Suppressor macrophage (primary cell): ENCODE results near the gene FAM171A2.
"Not testable (repeated sequence)": the region's sequence is repeated elsewhere in the genome, so short reads cannot be mapped to it uniquely, and the experiment has no call there.

Source experiments
- DNase-seq, 4 experiments: peaks; one replicate each; pipeline ENCODE4 v3.0.0-alpha.2; 2020 to 2022
- total RNA-seq, 17 experiments: gene quantifications; one replicate each; lab custom pipeline; 2026; ENCODE audit warnings: mixed read lengths in 6 of 17, inconsistent platforms in 3 of 17; lab: John Stamatoyannopoulos, UW

The FAM171A2 gene
- total RNA-seq, result 0 to 0.99 (median 0.13) reads per million in 17 experiments

DNA sequence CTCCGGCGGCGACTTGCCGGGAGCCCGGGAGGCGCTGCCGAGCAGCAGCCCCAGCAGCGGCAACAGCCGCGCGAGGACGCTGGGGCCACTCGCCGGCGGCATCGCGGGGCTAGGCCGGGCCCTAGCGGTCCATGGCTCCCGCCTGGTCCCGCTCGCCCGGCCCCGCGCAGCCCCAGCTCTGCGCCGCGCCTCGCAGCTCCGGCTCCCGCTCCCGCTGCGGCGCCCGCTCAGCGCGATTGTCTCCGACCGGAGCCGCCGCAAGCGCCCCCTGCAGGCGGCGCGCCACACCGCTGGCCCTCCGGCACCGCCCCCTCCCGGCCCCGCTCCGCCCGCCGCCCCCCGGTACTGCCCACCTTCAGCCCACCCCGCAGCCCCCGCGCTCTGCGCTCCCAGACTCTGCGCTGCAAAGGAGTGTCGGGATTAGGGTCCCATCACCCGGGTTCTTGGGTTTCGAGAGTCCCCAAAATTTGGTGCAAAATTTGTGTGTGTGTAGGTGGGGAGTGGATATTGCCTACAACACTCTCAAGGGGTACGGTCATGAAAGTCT is at the start of gene FAM171A2:
Gene FAM171A2, minus strand, starts transcription at position 241 of the 547 bp plus-strand sequence. Its CDS starts 139 bp downstream, at position 102.
- peak; percentile 70 to 92 (median 84) for DNase-seq

DNA sequence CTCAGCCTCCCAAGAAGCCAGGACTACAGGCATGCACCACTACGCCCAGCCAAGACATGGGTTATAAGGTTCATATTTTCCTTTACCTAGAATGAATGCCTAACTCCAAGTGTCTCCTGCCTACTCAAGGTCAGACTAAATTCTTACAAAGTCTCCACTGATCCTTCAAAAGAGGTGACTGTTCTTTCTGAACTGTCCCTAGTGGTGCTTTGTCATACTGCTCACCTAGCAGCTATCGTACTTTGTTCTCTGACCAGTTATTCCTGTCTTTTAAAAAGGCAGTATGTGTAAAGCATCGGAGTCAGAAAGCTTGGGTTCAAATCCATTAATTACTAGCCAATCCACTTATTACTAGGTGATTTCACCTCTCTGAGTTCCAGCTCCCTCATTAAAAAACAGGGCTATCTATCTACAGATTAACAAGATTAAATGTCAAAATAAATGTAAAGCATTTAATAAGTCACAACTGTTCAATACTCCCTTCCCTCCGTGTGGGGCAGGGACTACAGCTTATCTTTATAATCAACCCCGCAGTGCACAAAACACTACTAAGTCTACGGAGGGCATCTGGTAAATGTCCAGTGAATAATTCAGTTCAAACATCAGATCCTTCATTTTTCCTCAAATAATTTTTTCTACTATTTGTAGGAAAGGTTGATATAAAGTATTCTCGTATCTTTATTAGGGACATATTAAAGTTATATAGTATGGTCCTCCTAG is 45.8 kb upstream of the FAM171A2 start:
- no peak for DNase-seq

DNA sequence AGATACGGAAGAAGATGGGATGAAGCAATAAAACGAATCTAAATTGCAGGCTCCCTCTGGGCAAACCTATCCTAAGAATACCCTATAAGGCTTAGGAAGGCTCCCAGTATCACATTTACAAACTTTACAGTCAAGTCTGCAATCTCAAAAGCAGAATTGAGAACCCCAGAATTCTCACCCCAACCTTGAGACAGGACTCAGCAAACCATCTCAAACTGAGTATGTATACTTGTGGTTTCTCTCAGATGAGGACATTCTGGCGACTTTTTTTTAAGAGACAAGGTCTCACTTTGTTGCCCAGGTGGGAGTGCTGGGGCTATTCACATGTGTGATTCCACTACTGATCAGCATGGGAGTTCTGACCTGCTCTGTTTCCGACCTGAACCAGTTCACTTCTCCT is 45.1 kb upstream of the FAM171A2 start:
- DNase-seq, result no peak

DNA sequence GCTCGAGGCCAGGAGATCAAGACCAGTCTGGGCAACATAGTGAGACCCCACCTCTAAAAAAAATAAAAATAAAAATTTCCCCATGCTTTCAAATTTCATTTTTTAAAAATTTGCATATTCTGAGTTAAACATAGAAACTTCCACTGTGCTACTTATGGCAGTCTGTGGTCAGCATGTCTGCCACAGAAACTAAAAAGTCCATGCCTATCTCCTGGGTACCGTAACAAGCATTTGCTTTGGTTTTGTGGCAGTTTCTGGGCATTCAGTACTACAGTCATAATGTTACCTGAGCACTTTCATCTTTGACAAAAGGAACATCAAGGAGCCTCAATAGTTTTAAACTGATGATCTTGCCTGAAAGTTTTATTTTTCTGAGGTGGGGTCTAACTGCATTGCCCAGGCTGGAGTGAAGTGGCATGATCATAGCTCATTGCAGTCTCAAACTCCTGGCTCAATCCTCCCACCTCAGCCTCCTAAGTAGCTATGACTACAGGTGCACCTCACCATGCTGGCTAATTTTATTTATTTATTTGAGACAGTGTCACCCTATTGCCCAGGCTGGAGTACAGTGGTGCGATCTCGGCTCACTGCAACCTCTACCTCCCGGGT is 39.0 kb upstream of the FAM171A2 start:
- DNase-seq, result no peak

GRCh38 chr17:44400226-44400847 is 36.7 kb upstream of the FAM171A2 start:
- DNase-seq, result peak in 3 of 4 experiments; percentile 21 to 37 (median 33)

DNA sequence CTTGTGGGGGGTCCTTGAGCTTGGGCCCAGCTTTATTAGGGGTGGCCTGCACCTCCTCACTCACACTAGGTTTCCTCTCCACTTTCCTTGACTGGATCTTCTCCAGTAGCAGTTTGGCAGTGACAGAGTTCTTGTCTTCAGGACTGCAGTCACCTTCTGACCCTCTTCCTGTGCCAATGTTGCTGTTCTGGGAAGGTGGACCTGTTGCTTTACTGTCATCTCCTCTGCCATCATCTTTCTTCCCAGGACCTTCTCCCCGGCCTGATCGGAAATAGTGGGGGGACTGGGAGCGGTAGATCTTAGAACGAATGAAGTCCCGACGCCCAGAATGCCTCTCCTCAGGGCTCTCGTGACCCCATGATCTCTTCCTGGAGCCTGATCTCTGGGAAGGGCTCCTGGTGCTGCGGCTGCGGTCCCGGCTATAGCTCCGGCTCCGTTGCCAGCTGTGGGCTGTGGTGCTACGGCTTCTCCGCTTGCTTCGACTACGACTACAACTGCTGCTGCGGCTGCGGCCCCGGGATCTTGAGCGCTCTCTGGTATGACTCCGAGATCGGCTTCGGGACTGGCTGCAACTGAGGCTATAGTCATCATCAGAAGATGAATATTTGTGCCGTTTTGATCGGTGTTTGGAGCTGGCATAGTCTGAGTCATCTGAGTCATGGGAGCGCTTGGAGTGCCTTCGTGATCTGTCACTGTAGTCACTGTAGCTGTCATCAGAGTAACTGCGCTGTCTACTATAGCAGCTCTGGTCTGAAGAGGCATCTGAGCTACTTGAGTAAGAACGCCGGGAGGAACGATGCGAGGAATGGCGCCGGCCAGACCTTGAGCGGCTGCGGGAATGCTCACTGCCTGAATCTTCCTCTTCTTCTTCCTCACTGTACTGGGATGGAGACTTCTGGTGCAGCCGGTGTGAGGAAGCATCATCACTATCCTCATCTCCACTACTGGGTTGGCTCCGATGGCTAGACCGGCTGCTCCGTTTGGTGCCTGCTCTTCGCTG is 35.3 kb upstream of the FAM171A2 start:
- no peak for DNase-seq

DNA sequence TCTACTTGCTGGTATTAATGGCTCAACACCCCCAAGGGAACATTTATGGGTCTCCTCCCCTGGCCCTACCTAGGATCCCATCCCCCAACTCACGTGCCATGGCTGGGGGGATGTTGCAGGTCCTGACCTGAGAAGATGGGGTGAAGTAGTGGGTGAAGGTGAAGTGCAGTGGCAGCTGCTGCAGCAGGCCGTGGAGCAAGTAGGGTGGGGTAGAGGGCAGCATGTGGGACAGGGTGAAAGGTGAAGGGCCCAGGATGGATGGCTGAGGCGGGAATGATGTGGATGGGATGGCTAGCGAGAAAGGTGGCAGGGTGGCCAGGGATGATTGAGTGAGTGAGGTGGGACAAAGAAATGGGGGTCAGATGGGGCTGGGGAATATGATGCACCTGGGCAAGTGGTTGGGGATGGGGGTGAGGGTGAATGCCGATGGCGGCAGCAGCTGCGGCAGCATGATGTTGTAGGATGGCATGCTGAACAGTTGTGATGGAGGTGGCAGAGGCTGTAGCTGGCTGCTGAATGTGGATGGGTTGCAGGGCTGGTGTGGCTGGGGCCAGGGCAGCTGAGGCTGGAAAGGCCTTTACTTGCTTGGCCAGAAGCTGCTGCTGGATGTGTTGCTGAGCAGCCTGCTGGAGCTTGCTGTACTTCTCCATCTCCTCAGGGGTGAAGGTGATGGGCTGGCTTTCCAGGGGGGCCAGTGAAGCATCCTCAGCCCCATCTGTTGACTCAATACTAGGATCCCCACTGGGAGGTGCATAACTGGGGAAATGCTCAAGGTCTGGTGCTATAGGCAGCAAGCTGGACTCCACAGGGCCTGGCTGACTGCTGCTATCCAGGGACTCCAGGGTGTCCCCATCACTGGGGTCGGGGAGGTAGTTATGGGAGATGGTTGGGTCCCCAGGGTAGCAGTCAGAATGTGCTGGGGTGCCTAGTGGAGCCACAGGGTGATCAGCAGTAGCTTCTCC is 34.1 kb upstream of the FAM171A2 start:
- no peak for DNase-seq

- no peak for DNase-seq
Observed at GRCh38 chr17:44396946-44397345, 33.3 kb upstream of the FAM171A2 start.

DNA sequence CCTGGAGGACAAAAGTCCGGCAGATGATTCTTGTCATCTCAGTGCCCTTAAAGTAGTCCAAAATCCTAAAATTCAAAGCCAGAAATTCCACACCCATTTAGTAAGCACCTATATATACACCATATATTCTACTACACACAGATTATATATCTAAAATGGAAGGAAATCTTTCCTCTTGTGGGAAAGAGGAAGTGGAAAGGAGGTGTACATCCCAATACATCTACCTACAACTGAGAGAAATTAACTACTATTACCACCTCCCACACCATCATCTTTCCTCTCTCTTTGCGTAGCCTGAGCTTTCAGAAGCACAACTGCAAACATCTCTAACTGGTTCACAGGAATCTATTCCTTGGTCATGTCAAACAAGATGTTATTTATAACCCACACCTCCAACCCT is 31.2 kb upstream of the FAM171A2 start:
- no peak for DNase-seq

DNA sequence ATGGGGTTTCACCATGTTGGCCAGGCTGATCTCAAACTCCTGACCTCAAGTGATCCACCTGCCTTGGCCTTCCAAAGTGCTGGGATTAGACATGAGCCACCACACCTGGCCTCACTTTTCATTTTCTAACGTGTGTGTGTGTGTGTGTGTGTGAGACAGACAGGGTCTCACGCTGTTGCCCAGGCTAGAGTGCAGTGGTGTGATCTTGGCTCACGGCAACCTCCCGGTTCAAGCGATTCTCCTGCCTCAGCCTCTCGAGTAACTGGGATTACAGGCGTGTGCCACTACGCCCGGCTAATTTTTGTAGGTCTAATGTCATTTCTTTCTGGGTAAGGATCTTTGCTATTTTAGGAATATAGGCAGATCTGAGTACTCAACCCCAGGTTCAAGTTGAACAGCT is 30.5 kb upstream of the FAM171A2 start:
- not testable (repeated sequence) for DNase-seq

- DNase-seq, result no peak
Observed at GRCh38 chr17:44390250-44390870, 26.7 kb upstream of the FAM171A2 start.

DNA sequence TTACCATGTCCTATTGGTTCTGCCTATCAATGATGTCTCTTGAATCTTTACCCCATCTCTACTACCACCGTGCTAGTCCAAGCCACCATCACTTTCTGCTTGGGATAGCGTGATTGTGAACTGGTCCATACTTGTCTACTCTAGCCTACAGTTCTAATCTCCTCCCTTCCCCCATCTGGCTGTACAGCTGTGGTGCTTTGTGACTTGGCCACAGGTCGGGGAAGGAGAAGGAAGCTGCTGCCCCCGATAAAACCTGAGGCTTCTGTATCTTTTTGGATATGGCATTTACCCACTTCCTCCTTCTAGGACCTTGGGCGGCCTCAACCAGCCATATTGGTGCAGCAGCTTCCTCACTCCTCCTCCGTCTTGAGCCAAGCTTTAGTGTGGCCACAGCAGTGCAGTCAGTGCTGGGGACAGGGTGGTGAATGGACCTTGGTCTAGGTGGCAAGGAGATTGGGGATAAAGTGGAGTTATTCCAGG is 26.1 kb upstream of the FAM171A2 start:
- peak; percentile 59 to 75 (median 70) for DNase-seq

DNA sequence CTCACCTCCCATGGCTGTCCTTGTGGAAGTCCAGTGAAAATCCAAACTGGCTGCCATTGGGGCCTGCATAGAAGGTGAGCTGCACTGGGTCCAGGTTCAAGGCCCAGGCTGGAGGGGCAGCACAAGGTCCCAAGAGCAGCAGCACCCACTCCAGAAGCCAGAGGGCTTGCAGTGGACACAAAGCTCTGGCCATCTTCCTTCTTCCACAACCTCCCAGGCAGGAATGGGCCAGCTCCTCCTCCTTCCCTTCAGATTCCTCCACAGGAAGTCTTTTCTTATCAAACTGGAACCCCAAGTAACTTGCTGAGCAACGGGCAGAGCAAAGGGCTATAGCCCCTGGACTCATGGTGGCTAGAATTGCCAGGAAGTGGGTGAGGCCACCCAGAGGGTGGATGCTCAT is 25.6 kb upstream of the FAM171A2 start, which contains the start of gene ITGA2B:
Gene ITGA2B, minus strand, starts transcription at position 369 of the 400 bp plus-strand sequence. Its CDS starts 176 bp downstream, at position 193.
- no peak for DNase-seq

DNA sequence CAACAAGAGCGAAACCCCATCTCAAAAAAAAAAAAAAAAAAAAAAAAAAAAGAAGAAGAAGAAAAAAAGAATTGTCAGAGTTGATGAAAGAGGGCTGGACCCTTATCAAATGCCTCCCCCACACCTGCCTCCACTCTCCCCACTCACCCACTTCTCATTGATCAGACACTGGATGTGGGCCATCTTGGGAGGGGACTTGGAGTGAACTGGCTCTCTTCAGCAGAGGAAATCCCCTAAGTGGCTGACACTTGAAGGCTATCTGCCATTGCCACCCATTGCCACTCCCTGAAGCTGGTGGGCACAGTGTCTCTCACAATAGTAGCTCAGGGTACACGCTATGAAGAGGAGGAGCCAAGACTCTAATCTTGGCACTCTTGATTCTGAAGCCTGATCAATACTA is 24.2 kb upstream of the FAM171A2 start:
- no peak for DNase-seq

DNA sequence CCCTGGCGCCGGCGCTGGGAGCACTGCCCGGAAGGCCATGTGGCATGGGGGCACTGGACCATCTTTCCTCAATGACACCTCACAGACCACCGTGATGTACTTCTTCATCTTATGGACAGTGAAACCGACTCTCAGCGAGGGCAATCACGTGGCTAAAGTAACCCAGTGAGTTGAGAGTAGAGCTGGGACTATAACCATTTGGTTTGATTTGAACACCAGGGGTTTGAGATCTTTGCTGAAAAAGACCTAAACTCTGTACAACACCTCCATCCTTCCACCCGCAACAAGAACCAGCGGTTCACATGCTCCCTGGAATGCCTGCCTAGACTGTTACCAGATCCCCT is 22.5 kb upstream of the FAM171A2 start:
- no peak for DNase-seq

DNA sequence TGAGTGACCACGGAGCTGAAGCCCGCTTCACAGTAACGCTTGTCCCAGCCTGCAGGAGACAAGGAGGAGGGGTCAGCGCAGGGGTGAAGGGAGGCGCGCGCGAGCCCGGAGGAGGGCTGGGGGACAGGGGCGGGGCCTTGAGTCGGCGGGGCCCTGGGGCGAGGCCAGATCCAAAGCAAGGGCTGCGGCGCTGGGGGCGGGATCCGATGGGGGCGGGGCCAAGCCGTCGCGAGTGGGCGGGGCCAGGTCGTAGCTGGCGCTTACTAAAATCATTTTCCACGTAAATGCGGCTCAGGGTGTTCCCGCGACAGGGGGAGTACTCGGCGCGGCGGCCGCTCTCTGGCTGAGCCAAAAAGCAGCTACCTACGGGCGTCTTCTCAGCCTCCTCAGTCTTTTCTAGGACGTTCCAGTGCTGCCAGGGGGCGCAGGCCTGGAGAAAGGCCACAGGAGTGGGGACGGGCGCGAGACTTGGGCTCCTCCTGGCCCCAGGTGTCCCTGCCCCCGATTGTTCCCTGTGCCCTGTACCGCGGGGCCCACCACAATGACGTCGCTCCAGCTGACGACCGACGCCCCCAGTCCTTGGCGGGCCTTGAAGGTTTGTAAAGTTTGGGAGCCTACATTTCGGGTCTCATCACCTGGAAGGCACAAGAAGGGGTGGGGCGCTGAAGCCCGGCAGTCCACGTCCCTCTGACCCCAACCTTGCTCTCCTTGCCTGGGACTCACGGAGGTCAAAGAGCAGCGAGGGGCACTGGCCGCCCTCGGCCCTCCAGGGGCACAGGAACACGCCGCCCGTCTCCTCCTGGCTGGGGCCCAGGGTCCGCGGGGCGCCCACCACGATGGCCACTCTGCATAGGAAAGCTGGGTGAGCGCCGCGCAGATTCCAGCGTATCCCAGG is 21.9 kb upstream of the FAM171A2 start:
- peak; percentile 73 to 88 (median 82) for DNase-seq

- DNase-seq, result no peak
Observed at GRCh38 chr17:44384823-44385286, 21.2 kb upstream of the FAM171A2 start.

DNA sequence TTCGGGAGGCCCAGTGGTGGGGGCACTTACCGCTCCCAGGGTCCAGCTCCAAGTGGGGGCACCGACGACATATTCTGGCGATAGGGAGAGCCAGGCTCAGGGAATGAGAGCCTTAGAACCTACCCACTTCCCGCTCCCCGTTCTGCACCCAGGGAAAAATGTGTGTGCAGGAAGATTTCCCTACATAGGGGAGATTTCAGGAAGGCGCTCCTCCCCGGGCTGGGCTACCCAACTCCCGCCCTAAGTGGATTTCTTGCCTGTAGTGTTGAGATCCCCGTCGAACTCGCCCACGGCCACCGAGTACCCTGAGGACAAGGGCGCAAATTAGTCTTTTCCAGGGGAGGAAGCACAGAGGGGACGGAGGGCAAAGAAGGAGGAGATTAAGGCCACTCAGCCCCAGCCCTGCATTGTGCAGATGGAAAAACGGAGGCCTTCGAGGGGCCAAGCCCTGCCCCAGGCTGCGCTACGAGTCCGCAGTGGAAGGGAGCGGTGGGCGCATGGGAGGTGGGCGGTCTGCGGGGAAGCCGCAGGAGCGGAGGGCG is 20.7 kb upstream of the FAM171A2 start:
- no peak for DNase-seq

DNA sequence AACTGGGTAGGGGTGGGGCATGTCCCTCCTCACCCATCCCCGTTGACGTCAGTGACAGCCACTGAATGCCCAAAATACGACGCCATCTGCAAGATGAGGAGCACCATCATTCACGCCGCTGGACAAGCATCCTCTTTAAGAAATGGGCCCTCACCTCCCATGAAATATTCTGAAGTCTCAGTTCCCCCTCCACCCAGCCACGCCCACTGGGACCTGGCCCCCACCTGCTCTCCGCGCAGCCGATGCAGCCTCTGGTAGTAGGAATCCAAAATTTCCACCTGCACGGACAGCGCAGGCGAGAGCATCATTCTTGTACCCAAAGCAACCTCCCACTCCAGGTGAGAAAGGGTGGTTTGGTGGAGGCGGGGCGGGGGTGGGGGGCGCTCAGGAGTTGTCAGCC is 20.2 kb upstream of the FAM171A2 start:
- no peak for DNase-seq
